D721Med (cell line): ENCODE data around the gene SLC31A1.

Experiments used
- DNase-seq: peaks from one replicate; pipeline ENCODE4 v3.0.0; 2011; ENCODE audit warnings: low spot score; ENCODE audit not compliant: insufficient read length
- FAIRE-seq: peaks from 2 replicates; lab custom pipeline; 2011; peaks lifted over from hg19 to GRCh38; lab: Jason Lieb, UNC
- CTCF ChIP-seq: IDR thresholded peaks from 2 replicates; pipeline ENCODE4 v1.5.1; 2012; ENCODE audit warnings: mild to moderate bottlenecking, control low read depth; ENCODE audit not compliant: insufficient read depth; ENCODE audit errors: missing control alignments

The SLC31A1 gene

GRCh38 chr9:113258282-113258681 is 36.9 kb downstream of the SLC31A1 start:
- FAIRE-seq (no peak), DNase-seq (no peak)

GRCh38 chr9:113261917-113262671 is 40.8 kb downstream of the SLC31A1 start:
- FAIRE-seq, result no peak
- TF ChIP-seq CTCF, result no peak
- no peak for DNase-seq

More at GRCh38 chr9:113258282-113258681, 36.9 kb downstream of the SLC31A1 start:
- TF ChIP-seq CTCF, result no peak

GRCh38 chr9:113266174-113266573 is 44.8 kb downstream of the SLC31A1 start:
- TF ChIP-seq CTCF, result no peak
- FAIRE-seq (no peak), DNase-seq (no peak)

GRCh38 chr9:113267911-113268566 is 46.7 kb downstream of the SLC31A1 start:
- no peak for FAIRE-seq
- TF ChIP-seq CTCF, result no peak
- DNase-seq, result no peak

GRCh38 chr9:113269355-113269754 is 48.0 kb downstream of the SLC31A1 start:
- DNase-seq (no peak), FAIRE-seq (no peak)
- no peak for TF ChIP-seq CTCF

- FAIRE-seq (peak; percentile 16), DNase-seq (no peak)
- no peak for TF ChIP-seq CTCF
Observed at GRCh38 chr9:113269871-113270270, 48.5 kb downstream of the SLC31A1 start.
